WI38 (cell line): ENCODE measurements around the gene RGS7.

Experiments used
- H3K4me3 ChIP-seq: 2 replicates; pipeline ENCODE4 v1.5.1; 2011; ENCODE audit warnings: low read depth, mild to moderate bottlenecking, control low read depth, low read length
- TF ChIP-seq, protein P1 (sequence below): IDR thresholded peaks from 2 replicates; pipeline ENCODE4 v1.5.1; 2012; ENCODE audit warnings: low read depth, mild to moderate bottlenecking, control low read depth, low read length

The RGS7 gene

DNA sequence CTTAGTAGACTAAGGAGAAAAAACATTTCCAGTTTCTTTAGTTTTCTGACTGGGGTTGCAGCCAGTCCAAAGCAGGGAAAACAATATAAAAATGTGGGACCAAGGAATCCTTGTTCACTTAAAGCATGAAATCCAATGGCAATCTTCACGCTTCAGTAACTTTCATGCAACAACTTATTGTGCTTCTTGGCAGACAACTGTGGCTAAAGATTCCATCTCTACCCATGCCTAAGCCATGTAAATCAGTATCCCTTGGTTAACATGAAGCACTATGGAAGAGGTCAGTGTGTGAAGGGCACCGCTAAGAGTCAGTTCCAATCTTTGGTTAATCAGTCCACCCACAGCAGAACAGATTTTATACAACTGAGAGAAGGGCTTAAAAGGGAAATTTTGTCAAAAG lies 543.3 kb downstream of the RGS7 start:
- no peak overlapping the region for H3K4me3 ChIP-seq
- TF ChIP-seq, protein P1, sequence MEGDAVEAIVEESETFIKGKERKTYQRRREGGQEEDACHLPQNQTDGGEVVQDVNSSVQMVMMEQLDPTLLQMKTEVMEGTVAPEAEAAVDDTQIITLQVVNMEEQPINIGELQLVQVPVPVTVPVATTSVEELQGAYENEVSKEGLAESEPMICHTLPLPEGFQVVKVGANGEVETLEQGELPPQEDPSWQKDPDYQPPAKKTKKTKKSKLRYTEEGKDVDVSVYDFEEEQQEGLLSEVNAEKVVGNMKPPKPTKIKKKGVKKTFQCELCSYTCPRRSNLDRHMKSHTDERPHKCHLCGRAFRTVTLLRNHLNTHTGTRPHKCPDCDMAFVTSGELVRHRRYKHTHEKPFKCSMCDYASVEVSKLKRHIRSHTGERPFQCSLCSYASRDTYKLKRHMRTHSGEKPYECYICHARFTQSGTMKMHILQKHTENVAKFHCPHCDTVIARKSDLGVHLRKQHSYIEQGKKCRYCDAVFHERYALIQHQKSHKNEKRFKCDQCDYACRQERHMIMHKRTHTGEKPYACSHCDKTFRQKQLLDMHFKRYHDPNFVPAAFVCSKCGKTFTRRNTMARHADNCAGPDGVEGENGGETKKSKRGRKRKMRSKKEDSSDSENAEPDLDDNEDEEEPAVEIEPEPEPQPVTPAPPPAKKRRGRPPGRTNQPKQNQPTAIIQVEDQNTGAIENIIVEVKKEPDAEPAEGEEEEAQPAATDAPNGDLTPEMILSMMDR: no peak

DNA sequence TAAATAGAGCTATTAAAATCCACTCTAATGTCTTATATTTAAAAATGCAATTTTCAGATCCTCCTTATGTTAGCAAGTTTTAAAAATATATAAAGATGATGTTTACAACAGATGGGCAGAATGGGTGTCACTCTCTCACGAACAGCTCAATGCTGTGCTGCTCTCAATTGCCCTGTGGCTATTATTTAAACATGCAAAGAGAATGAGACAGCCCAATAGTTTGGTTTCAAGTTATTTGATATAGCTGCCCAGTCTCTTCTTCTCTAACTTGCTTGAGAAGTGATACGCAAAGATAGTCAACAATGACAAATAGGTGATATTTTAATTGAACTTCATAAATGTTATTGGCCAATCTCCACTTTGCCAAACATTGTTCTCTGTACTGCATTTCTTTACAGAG lies 545.7 kb downstream of the RGS7 start:
- no peak overlapping the region for H3K4me3 ChIP-seq
- TF ChIP-seq, protein P1: no peak

- TF ChIP-seq, protein P1: no peak
- H3K4me3 ChIP-seq: no peak overlapping the region
Measured at GRCh38 chr1:240808381-240808780, 548.6 kb downstream of the RGS7 start.

- TF ChIP-seq, protein P1: no peak
- H3K4me3 ChIP-seq: no peak overlapping the region
Measured at GRCh38 chr1:240806200-240806745, 550.7 kb downstream of the RGS7 start.

- TF ChIP-seq, protein P1: no peak
- no peak overlapping the region for H3K4me3 ChIP-seq
Measured at GRCh38 chr1:240804475-240804874, 552.5 kb downstream of the RGS7 start.

GRCh38 chr1:240803151-240803550 lies 553.9 kb downstream of the RGS7 start:
- H3K4me3 ChIP-seq: no peak overlapping the region
- TF ChIP-seq, protein P1: no peak

- no peak overlapping the region for H3K4me3 ChIP-seq
- TF ChIP-seq, protein P1: no peak
Measured at GRCh38 chr1:240802271-240802670, 554.7 kb downstream of the RGS7 start.
